ENCODE data around the gene PAX8. TPM values are rescaled to one million over a fixed set of nuclear protein-coding genes. Genes with fewer than 3 reads are reported as not detected.
A peak's percentile ranks its signal among the peaks of the same experiment; 100 is the strongest.

PAX8 gene
- total and polyA plus RNA-seq, 3 experiments from 2014 or later, result 0.97 to 2.3 (median 2.3) TPM

DNA sequence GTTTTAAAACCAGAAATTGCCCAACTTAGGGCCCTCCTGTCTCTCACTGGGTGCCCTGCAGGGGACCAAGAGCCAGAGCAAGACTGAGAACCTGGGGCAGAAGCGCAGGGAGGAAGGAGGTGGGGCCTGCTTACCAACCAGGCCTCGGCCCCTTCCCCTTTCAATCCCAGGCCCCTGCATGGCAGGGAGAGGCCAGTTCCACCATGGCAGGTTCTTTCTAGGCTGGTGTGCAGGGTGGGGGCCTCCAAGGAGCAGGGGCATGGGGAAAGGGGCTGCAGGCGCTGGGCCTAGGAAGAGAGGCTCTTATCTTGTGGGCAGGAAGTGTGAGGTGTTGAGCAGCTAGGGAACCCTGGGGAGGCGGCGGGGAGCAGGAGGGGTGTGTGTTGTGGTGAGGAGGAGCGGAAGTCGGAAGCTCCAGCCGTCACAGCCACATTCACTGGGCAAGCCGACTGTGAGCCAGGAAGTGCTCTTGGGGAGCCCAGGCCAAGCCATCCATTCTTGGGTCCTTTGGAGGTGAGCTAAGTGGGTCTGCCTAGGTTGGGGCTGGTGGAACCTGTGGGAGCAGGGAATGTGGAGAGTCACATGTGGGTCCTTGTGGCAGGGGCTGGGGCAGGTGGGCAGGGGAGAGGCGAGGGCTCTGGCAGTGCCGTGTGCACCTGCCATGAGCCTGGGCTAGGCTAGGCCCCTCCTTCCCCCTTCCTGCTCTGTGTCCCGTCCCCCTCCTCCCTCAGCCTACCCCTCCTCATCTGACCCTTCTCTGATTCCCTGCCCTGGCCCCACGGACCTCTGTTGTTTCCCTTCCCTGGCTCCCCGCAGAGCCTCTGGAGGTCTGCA lies 105.0 kb downstream of the PAX8 start, which contains the start of gene PSD4:
Gene PSD4 (plus strand): TSS at position 430 of the 834 bp plus-strand sequence. CDS start 8,486 bp downstream, outside the sequence.
- CTCF ChIA-PET, result interaction anchor here (1.0 to 8.0 kb wide), 11 partner anchors 10 to 216 kb away, joined by 3 to 135 read pairs (median 7); no protein-coding TSS in a partner anchor
- Mint-ChIP-seq H3K27me3 (peaks cover 0 to 3% of the 10 kb centered on the region in 2 donors), H3K27ac (peak within 1 kb of the TSS; percentile 86 to 98 (median 94))

DNA sequence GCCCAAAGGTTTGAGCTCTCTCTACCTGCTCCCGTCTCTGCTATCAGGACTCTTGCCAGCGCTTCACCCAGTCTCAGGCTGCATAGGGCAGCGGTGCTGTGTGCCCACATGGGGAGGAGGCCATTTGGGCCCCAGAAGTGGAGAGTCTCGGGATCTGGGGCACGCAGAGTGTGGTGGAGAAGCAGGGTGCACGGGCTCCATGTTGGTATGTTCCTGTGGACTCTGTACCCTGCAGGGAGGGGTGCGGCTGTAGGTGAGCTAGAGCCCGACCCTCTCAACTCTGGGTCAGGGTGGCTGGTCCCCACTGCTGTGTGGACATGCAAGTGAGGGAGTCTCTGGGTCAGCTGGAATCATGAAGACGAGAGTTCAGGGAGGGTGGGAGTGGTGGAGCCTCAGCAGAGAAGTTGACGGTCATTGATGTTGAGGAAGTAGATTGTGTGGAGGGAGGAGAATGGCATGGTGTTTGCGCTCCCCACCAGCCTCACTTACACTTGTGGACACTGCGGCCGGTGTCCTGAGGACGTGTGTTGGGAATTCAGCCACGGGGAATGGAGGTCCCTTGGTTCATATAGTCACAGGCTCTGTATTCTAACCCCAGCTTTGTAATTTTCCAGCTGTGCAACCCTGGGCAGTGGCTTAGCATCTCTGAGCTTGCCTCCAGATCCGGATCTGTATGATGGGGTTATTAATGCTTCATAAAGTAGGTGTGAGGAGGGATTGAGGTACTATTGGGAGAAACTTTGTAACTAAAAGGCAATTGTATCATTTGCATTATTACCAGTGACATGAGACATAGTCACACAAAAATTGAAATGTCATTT lies 105.8 kb downstream of the PAX8 start:
- peaks cover 70 to 87% (median 76%) of the 10 kb centered on the region in 3 donors for H3K4me1 Mint-ChIP-seq
- H3K9me3 Mint-ChIP-seq, result peaks cover 0 to 3% (median 0%) of the 10 kb centered on the region in 5 donors
- peaks cover 0 to 3% of the 10 kb centered on the region in 2 donors for H3K27me3 Mint-ChIP-seq
- Histone ChIP-seq H3K27ac (ENCODE audit: low read depth, low read length) (peak overlapping the region; percentile 77), H3K4me1 (ENCODE audit: insufficient read depth, low read length) (peaks cover 76% of the 10 kb centered on the region), H3K9me3 (ENCODE audit: low read length) (no peaks in the 10 kb centered on the region), H3K4me3 (ENCODE audit: low read length) (peak overlapping the region; percentile 88), H3K27me3 (ENCODE audit: insufficient read depth, low read length, poor library complexity, severe bottlenecking) (no peaks in the 10 kb centered on the region), H3K36me3 (ENCODE audit: insufficient read depth, low read length) (peaks cover 15% of the 10 kb centered on the region)
- peak overlapping the region; percentile 89 to 95 (median 93) for H3K4me3 Mint-ChIP-seq
- no peak for DNase-seq
- CTCF ChIA-PET, result interaction anchor here (1.0 to 8.0 kb wide), 5 partner anchors 17 to 198 kb away, joined by 3 to 135 read pairs (median 17); no protein-coding TSS in a partner anchor
- POLR2A ChIA-PET, result interaction anchor here (1.2 to 4.2 kb wide), 3 partner anchors 8 to 26 kb away, joined by 3 to 40 read pairs (median 8); no protein-coding TSS in a partner anchor
- H3K27ac Mint-ChIP-seq, result peak overlapping the region; percentile 86 to 98 (median 94)
- peaks cover 0 to 30% (median 8%) of the 10 kb centered on the region in 3 donors for H3K36me3 Mint-ChIP-seq

More for the DNA sequence above, 105.0 kb downstream of the PAX8 start, which contains the start of gene PSD4:
- Mint-ChIP-seq H3K4me1 (peaks cover 70 to 87% (median 76%) of the 10 kb centered on the region in 3 donors), H3K4me3 (peak within 1 kb of the TSS; percentile 89 to 95 (median 93)), H3K36me3 (peaks cover 0 to 38% (median 8%) of the 10 kb centered on the region in 3 donors), H3K9me3 (peaks cover 0 to 3% (median 0%) of the 10 kb centered on the region in 5 donors)
- peak within 1 kb of the TSS; percentile 88 for H3K4me3 ChIP-seq (ENCODE audit: low read length)
- POLR2A ChIA-PET, result interaction anchor here (0.8 to 4.2 kb wide), 4 partner anchors 9 to 31 kb away, joined by 3 to 40 read pairs (median 6); no protein-coding TSS in a partner anchor
- peaks cover 15% of the 10 kb centered on the region for H3K36me3 ChIP-seq (ENCODE audit: insufficient read depth, low read length)
- H3K9me3 ChIP-seq (ENCODE audit: low read length), result no peaks in the 10 kb centered on the region
- peak; percentile 77 to 94 (median 91) for DNase-seq
- peak within 1 kb of the TSS; percentile 77 for H3K27ac ChIP-seq (ENCODE audit: low read depth, low read length)
- H3K4me1 ChIP-seq (ENCODE audit: insufficient read depth, low read length), result peaks cover 76% of the 10 kb centered on the region
- H3K27me3 ChIP-seq (ENCODE audit: insufficient read depth, low read length, poor library complexity, severe bottlenecking), result no peaks in the 10 kb centered on the region

DNA sequence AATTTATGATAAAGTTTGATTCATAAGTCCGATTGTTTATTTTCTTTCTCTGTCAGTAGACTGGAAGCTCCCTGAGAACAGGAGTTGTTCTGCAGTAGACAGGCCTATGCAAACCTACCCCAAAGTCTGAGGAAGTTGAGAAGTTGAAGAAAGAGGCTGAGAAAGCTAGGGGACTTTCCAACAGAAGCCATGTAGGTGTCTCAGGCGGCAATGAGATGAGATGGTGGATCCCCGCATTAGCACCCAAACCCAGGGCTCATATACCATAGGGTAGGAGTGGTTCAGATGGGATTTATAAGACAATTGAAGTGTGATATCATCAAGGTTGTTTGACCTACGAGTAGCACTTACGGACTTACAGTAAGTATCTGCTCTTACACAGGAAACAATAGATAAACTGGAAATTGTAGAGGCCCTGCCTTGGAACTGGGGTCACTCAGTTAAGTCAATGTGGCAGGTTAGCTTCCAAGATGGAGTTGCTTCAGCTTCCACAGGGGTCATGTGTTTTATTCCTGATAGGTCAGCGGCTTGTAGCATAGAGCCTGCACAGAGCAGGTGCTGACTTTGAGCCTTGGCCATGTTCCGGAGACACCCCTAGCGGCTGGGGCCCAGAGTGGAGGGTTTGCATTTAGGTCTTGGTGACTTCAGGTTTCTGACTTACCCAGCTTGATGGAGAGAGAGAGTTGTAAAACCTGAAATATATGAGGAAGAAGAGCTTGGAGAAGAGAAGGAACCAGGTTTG lies 107.2 kb downstream of the PAX8 start:
- H3K4me3 Mint-ChIP-seq, result peak overlapping the region; percentile 1 to 55 (median 24)
- Histone ChIP-seq H3K36me3 (ENCODE audit: insufficient read depth, low read length) (peaks cover 2% of the 10 kb centered on the region), H3K27ac (ENCODE audit: low read depth, low read length) (no peak overlapping the region), H3K9me3 (ENCODE audit: low read length) (no peaks in the 10 kb centered on the region), H3K27me3 (ENCODE audit: insufficient read depth, low read length, poor library complexity, severe bottlenecking) (no peaks in the 10 kb centered on the region), H3K4me3 (ENCODE audit: low read length) (no peak overlapping the region), H3K4me1 (ENCODE audit: insufficient read depth, low read length) (peaks cover 76% of the 10 kb centered on the region)
- peaks cover 0 to 3% (median 0%) of the 10 kb centered on the region in 5 donors for H3K9me3 Mint-ChIP-seq
- ChIA-PET POLR2A (no interaction called here), CTCF (interaction anchor here (0.7 to 8.0 kb wide), 4 partner anchors 9 to 219 kb away, joined by 3 to 135 read pairs (median 60); no protein-coding TSS in a partner anchor)
- H3K27me3 Mint-ChIP-seq, result peaks cover 0 to 3% of the 10 kb centered on the region in 2 donors
- H3K27ac Mint-ChIP-seq, result peak overlapping the region in 7 of 8 donors; percentile 38 to 97 (median 76)
- DNase-seq, result no peak
- H3K4me1 Mint-ChIP-seq, result peaks cover 70 to 85% (median 75%) of the 10 kb centered on the region in 3 donors
- peaks cover 0 to 17% (median 5%) of the 10 kb centered on the region in 3 donors for H3K36me3 Mint-ChIP-seq

DNA sequence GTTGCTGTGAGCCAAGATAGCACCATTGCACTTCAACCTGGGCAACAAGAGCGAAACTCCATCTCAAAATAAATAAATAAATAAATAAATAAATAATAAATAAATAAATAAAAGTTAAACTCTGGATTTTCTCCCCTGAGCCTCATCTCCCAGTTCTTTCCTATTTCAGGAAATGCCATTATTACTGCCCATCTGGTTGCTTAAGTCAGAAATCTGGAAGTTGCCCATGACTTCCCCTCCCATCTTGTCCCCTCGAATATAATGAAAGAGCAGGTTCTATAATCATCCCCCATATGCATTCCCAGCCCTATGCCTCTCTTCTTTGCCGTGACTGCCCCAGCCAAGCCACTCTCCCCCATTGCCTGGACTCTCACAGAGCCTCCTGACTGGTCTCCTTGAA lies 109.1 kb downstream of the PAX8 start:
- Histone ChIP-seq H3K27ac (ENCODE audit: low read depth, low read length) (no peak overlapping the region), H3K4me3 (ENCODE audit: low read length) (no peak overlapping the region), H3K27me3 (ENCODE audit: insufficient read depth, low read length, poor library complexity, severe bottlenecking) (no peaks in the 10 kb centered on the region), H3K9me3 (ENCODE audit: low read length) (no peaks in the 10 kb centered on the region), H3K4me1 (ENCODE audit: insufficient read depth, low read length) (peaks cover 78% of the 10 kb centered on the region), H3K36me3 (ENCODE audit: insufficient read depth, low read length) (no peaks in the 10 kb centered on the region)
- H3K4me1 Mint-ChIP-seq, result peaks cover 61 to 82% (median 75%) of the 10 kb centered on the region in 3 donors
- DNase-seq, result no peak
- H3K27ac Mint-ChIP-seq, result peak overlapping the region in 7 of 8 donors; percentile 8 to 92 (median 85)
- H3K9me3 Mint-ChIP-seq, result no peaks in the 10 kb centered on the region
- POLR2A ChIA-PET, result no interaction called here
- H3K27me3 Mint-ChIP-seq, result no peaks in the 10 kb centered on the region
- CTCF ChIA-PET, result interaction anchor here (1.6 to 3.1 kb wide), 2 partner anchors 11 to 13 kb away, joined by 4 to 22 read pairs; no protein-coding TSS in a partner anchor
- H3K36me3 Mint-ChIP-seq, result peaks cover 0 to 8% (median 0%) of the 10 kb centered on the region in 3 donors
- peak overlapping the region in 5 of 7 donors; percentile 10 to 66 (median 36) for H3K4me3 Mint-ChIP-seq

DNA sequence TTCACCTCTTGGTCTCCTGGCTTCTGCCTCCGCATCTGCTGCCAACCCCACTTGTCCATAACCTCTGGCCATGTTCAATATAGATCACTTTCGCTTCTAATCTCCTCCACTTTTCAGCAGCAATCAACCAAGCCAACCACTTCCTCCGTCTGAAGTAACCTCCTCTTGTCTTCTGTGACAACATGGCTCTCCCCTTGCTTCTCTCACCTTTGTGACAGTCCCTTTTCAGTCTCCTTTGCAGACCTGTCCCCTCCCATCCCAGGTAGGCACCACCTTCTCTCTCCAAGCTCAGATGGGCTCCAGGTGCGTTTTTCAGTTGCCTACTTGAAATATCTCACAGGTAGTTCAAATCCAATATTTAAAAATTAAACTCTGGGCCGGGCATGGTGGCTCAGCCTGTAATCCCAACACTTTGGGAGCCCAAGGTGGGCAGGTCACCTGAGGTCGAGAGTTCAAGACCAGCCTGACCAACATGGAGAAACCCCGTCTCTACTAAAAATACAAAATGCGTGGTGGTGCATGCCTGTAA lies 109.7 kb downstream of the PAX8 start:
- peaks cover 64 to 83% (median 80%) of the 10 kb centered on the region in 3 donors for H3K4me1 Mint-ChIP-seq
- no peaks in the 10 kb centered on the region for H3K27me3 Mint-ChIP-seq
- H3K9me3 Mint-ChIP-seq, result no peaks in the 10 kb centered on the region
- H3K27me3 ChIP-seq (ENCODE audit: insufficient read depth, low read length, poor library complexity, severe bottlenecking), result no peaks in the 10 kb centered on the region
- DNase-seq, result peak in 3 of 5 donors; percentile 62 to 70 (median 62)
- H3K9me3 ChIP-seq (ENCODE audit: low read length), result no peaks in the 10 kb centered on the region
- H3K4me1 ChIP-seq (ENCODE audit: insufficient read depth, low read length), result peaks cover 78% of the 10 kb centered on the region
- POLR2A ChIA-PET, result no interaction called here
- peaks cover 0 to 3% (median 0%) of the 10 kb centered on the region in 3 donors for H3K36me3 Mint-ChIP-seq
- no peaks in the 10 kb centered on the region for H3K36me3 ChIP-seq (ENCODE audit: insufficient read depth, low read length)
- CTCF ChIA-PET, result interaction anchor here (1.6 to 3.1 kb wide), 2 partner anchors 12 kb away, joined by 4 to 22 read pairs; no protein-coding TSS in a partner anchor
- H3K4me3 Mint-ChIP-seq, result peak overlapping the region; percentile 59 to 87 (median 75)
- peak overlapping the region; percentile 41 for H3K27ac ChIP-seq (ENCODE audit: low read depth, low read length)
- peak overlapping the region; percentile 85 to 98 (median 92) for H3K27ac Mint-ChIP-seq
- H3K4me3 ChIP-seq (ENCODE audit: low read length), result peak overlapping the region; percentile 54

DNA sequence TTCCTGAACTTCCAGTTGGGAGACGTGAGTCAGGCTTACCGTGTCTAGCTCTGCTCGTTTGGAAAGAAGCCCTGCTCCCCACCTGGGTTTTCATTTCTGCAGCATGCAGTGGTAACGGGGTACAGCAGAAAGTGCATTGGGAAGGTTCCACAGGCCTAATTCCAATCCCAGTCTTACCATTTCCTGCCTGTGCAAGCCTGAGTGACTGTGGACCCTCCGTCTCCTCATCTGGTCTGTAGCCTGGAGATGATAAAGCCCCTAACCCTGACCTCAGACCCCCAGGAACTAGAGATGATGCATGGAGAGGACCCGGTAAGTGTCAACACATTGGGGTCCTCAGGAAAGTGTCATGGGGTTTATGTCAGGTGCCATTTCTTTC lies 110.8 kb downstream of the PAX8 start:
- peak overlapping the region; percentile 85 to 98 (median 92) for H3K27ac Mint-ChIP-seq
- no peak for DNase-seq
- H3K27me3 Mint-ChIP-seq, result no peaks in the 10 kb centered on the region
- Histone ChIP-seq H3K9me3 (ENCODE audit: low read length) (no peaks in the 10 kb centered on the region), H3K36me3 (ENCODE audit: insufficient read depth, low read length) (no peaks in the 10 kb centered on the region), H3K27me3 (ENCODE audit: insufficient read depth, low read length, poor library complexity, severe bottlenecking) (no peaks in the 10 kb centered on the region), H3K4me1 (ENCODE audit: insufficient read depth, low read length) (peaks cover 71% of the 10 kb centered on the region), H3K27ac (ENCODE audit: low read depth, low read length) (no peak overlapping the region), H3K4me3 (ENCODE audit: low read length) (no peak overlapping the region)
- H3K9me3 Mint-ChIP-seq, result no peaks in the 10 kb centered on the region
- CTCF ChIA-PET, result interaction anchor here (0.8 to 3.1 kb wide), 3 partner anchors 11 to 31 kb away, joined by 3 to 22 read pairs (median 10); no protein-coding TSS in a partner anchor
- peak overlapping the region; percentile 59 to 87 (median 75) for H3K4me3 Mint-ChIP-seq
- POLR2A ChIA-PET, result interaction anchor here (2.8 kb wide), 1 partner anchor 11 kb away, joined by 13 read pairs; no protein-coding TSS in a partner anchor
- peaks cover 56 to 76% (median 74%) of the 10 kb centered on the region in 3 donors for H3K4me1 Mint-ChIP-seq
- no peaks in the 10 kb centered on the region for H3K36me3 Mint-ChIP-seq
